ENCODE measurements around the gene EIF4E.

The EIF4E gene

GRCh38 chr4:98928505-98929340 lies at the start of gene EIF4E:
EIF4E (minus strand) TSS chr4:98929133; CDS start chr4:98929112, 21 bp downstream.
- peak within 1 kb of the TSS; percentile 97 to 100 for H3K27ac Mint-ChIP-seq
- peaks cover 34% of the 10 kb centered on the region for H3K4me1 Mint-ChIP-seq
- ATAC-seq (peak; percentile 81), DNase-seq (peak; percentile 93 to 98)
- peak within 1 kb of the TSS; percentile 91 to 93 for H3K4me3 Mint-ChIP-seq
- H3K27me3 Mint-ChIP-seq = no peaks in the 10 kb centered on the region
- no peaks in the 10 kb centered on the region for H3K9me3 Mint-ChIP-seq

- DNase-seq = no peak
Measured at GRCh38 chr4:98977557-98977956, 48.6 kb upstream of the EIF4E start.

GRCh38 chr4:98976716-98977115 lies 47.8 kb upstream of the EIF4E start:
- Mint-ChIP-seq H3K27me3 (no peaks in the 10 kb centered on the region), H3K27ac (peak overlapping the region in 1 of 2 donors; percentile 2), H3K4me3 (no peak overlapping the region), H3K9me3 (no peaks in the 10 kb centered on the region), H3K4me1 (no peaks in the 10 kb centered on the region)
- DNase-seq (no peak), ATAC-seq (no peak)

More at GRCh38 chr4:98977557-98977956, 48.6 kb upstream of the EIF4E start:
- no peak overlapping the region for H3K4me3 Mint-ChIP-seq
- no peaks in the 10 kb centered on the region for H3K4me1 Mint-ChIP-seq
- H3K27me3 Mint-ChIP-seq = no peaks in the 10 kb centered on the region
- ATAC-seq = no peak
- no peaks in the 10 kb centered on the region for H3K9me3 Mint-ChIP-seq
- H3K27ac Mint-ChIP-seq = no peak overlapping the region

GRCh38 chr4:98969878-98970785 lies 41.2 kb upstream of the EIF4E start:
- Mint-ChIP-seq H3K4me1 (peaks cover 11% of the 10 kb centered on the region), H3K27me3 (peaks cover 8% of the 10 kb centered on the region), H3K4me3 (no peak overlapping the region), H3K27ac (no peak overlapping the region), H3K9me3 (peaks cover 0 to 1% of the 10 kb centered on the region in 2 donors)
- no peak for ATAC-seq
- no peak for DNase-seq

- H3K27me3 Mint-ChIP-seq = peaks cover 14% of the 10 kb centered on the region
- H3K4me1 Mint-ChIP-seq = peaks cover 15% of the 10 kb centered on the region
- ATAC-seq = no peak
- H3K4me3 Mint-ChIP-seq = no peak overlapping the region
- no peak for DNase-seq
- H3K27ac Mint-ChIP-seq = no peak overlapping the region
- H3K9me3 Mint-ChIP-seq = peaks cover 0 to 7% of the 10 kb centered on the region in 2 donors
Measured at GRCh38 chr4:98967786-98968329, 38.9 kb upstream of the EIF4E start.

GRCh38 chr4:98966926-98967325 lies 38.0 kb upstream of the EIF4E start:
- Mint-ChIP-seq H3K27ac (no peak overlapping the region), H3K27me3 (peaks cover 14% of the 10 kb centered on the region), H3K4me1 (peaks cover 15% of the 10 kb centered on the region), H3K9me3 (peaks cover 0 to 7% of the 10 kb centered on the region in 2 donors), H3K4me3 (no peak overlapping the region)
- no peak for DNase-seq
- no peak for ATAC-seq

GRCh38 chr4:98963538-98964433 lies 34.9 kb upstream of the EIF4E start:
- H3K27ac Mint-ChIP-seq = peak overlapping the region in 1 of 2 donors; percentile 31
- H3K9me3 Mint-ChIP-seq = peaks cover 0 to 7% of the 10 kb centered on the region in 2 donors
- DNase-seq = no peak
- peaks cover 5% of the 10 kb centered on the region for H3K4me1 Mint-ChIP-seq
- H3K4me3 Mint-ChIP-seq = no peak overlapping the region
- ATAC-seq = no peak
- peaks cover 14% of the 10 kb centered on the region for H3K27me3 Mint-ChIP-seq

- no peak for ATAC-seq
- Mint-ChIP-seq H3K4me1 (peaks cover 5% of the 10 kb centered on the region), H3K4me3 (no peak overlapping the region), H3K27ac (no peak overlapping the region), H3K9me3 (peaks cover 0 to 7% of the 10 kb centered on the region in 2 donors), H3K27me3 (peaks cover 14% of the 10 kb centered on the region)
- DNase-seq = no peak
Measured at GRCh38 chr4:98961770-98962169, 32.8 kb upstream of the EIF4E start.

- ATAC-seq = no peak
- Mint-ChIP-seq H3K27me3 (peaks cover 8% of the 10 kb centered on the region), H3K4me3 (no peak overlapping the region), H3K9me3 (no peaks in the 10 kb centered on the region), H3K27ac (no peak overlapping the region), H3K4me1 (no peaks in the 10 kb centered on the region)
- DNase-seq = no peak
Measured at GRCh38 chr4:98959411-98959810, 30.5 kb upstream of the EIF4E start.

- Mint-ChIP-seq H3K4me3 (no peak overlapping the region), H3K4me1 (no peaks in the 10 kb centered on the region), H3K9me3 (no peaks in the 10 kb centered on the region), H3K27me3 (peaks cover 8% of the 10 kb centered on the region), H3K27ac (no peak overlapping the region)
- DNase-seq = no peak
- no peak for ATAC-seq
Measured at GRCh38 chr4:98958065-98958464, 29.1 kb upstream of the EIF4E start.

- DNase-seq (no peak), ATAC-seq (no peak)
- no peak overlapping the region for H3K27ac Mint-ChIP-seq
- no peaks in the 10 kb centered on the region for H3K4me1 Mint-ChIP-seq
- no peak overlapping the region for H3K4me3 Mint-ChIP-seq
- H3K27me3 Mint-ChIP-seq = peaks cover 8% of the 10 kb centered on the region
- no peaks in the 10 kb centered on the region for H3K9me3 Mint-ChIP-seq
Measured at GRCh38 chr4:98955229-98955628, 26.3 kb upstream of the EIF4E start.

GRCh38 chr4:98951710-98952109 lies 22.8 kb upstream of the EIF4E start:
- Mint-ChIP-seq H3K4me3 (no peak overlapping the region), H3K27ac (no peak overlapping the region), H3K4me1 (no peaks in the 10 kb centered on the region), H3K9me3 (no peaks in the 10 kb centered on the region), H3K27me3 (peaks cover 8% of the 10 kb centered on the region)
- DNase-seq = no peak
- no peak for ATAC-seq

- H3K9me3 Mint-ChIP-seq = no peaks in the 10 kb centered on the region
- DNase-seq (no peak), ATAC-seq (no peak)
- H3K4me3 Mint-ChIP-seq = no peak overlapping the region
- no peak overlapping the region for H3K27ac Mint-ChIP-seq
- peaks cover 4% of the 10 kb centered on the region for H3K27me3 Mint-ChIP-seq
- no peaks in the 10 kb centered on the region for H3K4me1 Mint-ChIP-seq
Measured at GRCh38 chr4:98950925-98951324, 22.0 kb upstream of the EIF4E start.

GRCh38 chr4:98946359-98946758 lies 17.4 kb upstream of the EIF4E start:
- no peaks in the 10 kb centered on the region for H3K4me1 Mint-ChIP-seq
- no peaks in the 10 kb centered on the region for H3K27me3 Mint-ChIP-seq
- H3K27ac Mint-ChIP-seq = no peak overlapping the region
- DNase-seq (no peak), ATAC-seq (no peak)
- H3K4me3 Mint-ChIP-seq = no peak overlapping the region
- H3K9me3 Mint-ChIP-seq = no peaks in the 10 kb centered on the region
